Esophagus squamous epithelium (tissue), 4 donors: ENCODE measurements around the gene REEP6.

Experiments
- POLR2A ChIP-seq, 4 donors: fragments of 450-650 bp; IDR thresholded peaks; one replicate each; pipeline ENCODE4 v1.6.1; 2017; ENCODE audit warnings: antibody characterized with exemption in 4 of 4, mild to moderate bottlenecking in 4 of 4, moderate library complexity in 3 of 4
- TF ChIP-seq, protein P1 (sequence below), 6 experiments: fragments of 450-650 bp in 4 of 6; fragments of 200-600 bp in 2 of 6; sonication (generic) in 2 of 6; IDR thresholded peaks; one replicate each; pipeline ENCODE4 v1.5.1; 2016 to 2019; ENCODE audit warnings: antibody characterized with exemption in 6 of 6, mild to moderate bottlenecking in 4 of 6, moderate library complexity in 4 of 6

GRCh38 chr19:1516395-1516753 lies 25.4 kb downstream of the REEP6 start:
- TF ChIP-seq, protein P1, sequence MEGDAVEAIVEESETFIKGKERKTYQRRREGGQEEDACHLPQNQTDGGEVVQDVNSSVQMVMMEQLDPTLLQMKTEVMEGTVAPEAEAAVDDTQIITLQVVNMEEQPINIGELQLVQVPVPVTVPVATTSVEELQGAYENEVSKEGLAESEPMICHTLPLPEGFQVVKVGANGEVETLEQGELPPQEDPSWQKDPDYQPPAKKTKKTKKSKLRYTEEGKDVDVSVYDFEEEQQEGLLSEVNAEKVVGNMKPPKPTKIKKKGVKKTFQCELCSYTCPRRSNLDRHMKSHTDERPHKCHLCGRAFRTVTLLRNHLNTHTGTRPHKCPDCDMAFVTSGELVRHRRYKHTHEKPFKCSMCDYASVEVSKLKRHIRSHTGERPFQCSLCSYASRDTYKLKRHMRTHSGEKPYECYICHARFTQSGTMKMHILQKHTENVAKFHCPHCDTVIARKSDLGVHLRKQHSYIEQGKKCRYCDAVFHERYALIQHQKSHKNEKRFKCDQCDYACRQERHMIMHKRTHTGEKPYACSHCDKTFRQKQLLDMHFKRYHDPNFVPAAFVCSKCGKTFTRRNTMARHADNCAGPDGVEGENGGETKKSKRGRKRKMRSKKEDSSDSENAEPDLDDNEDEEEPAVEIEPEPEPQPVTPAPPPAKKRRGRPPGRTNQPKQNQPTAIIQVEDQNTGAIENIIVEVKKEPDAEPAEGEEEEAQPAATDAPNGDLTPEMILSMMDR (IDR thresholded peaks at IDR 0.05), result no peak
- TF ChIP-seq POLR2A (IDR thresholded peaks at IDR 0.05), result no peak
